GM12878 (cell line): ENCODE measurements around the gene PROSER2. TPM values are rescaled to one million over a fixed set of nuclear protein-coding genes. Genes with fewer than 3 reads are reported as not detected.

ENCODE experiments used
- ATAC-seq: fragments of 200-7000 bp; cut with Tn5 transposase; 3 replicates; pipeline ENCODE4 v1.9.1; 2020; ENCODE audit warnings: mild to moderate bottlenecking, moderate library complexity
- BruUV-seq: library from RNA; stranded (reverse); fragments of 400-500 nt; replicated peaks from 2 replicates; lab custom pipeline; 2021; lab: Mats Ljungman, UMichigan
- CTCF ChIA-PET: fragments of 300-600 bp; sonication (Branson Sonifier 250); formaldehyde crosslinking; extraction: SDS; loops from one replicate; lab custom pipeline; 2021; ENCODE audit warnings: inconsistent platforms; lab: Yijun Ruan, JAX
- POLR2A ChIA-PET: fragments of 350-600 bp; formaldehyde crosslinking; extraction: SDS; loops from one replicate; lab custom pipeline; 2021; ENCODE audit warnings: inconsistent platforms; lab: Charles Lee
- RAD21 ChIA-PET: fragments of 300-600 bp; sonication (Branson Sonifier 250); formaldehyde crosslinking; loops from one replicate; lab custom pipeline; 2023; ENCODE audit warnings: antibody characterized with exemption; ENCODE audit not compliant: unreplicated experiment; lab: Charles Lee
- SMC1A ChIA-PET: fragments of 300-600 bp; sonication (Branson Sonifier 250); formaldehyde crosslinking; loops from one replicate; lab custom pipeline; 2023; ENCODE audit not compliant: unreplicated experiment, uncharacterized antibody; lab: Charles Lee
- DNase-seq: peaks from one replicate; pipeline ENCODE4 v3.0.0-alpha.2; 2011; ENCODE audit warnings: low read depth, low spot score
- FAIRE-seq: peaks from 3 replicates; lab custom pipeline; 2011; peaks lifted over from hg19 to GRCh38; lab: Jason Lieb, UNC
- H2AFZ ChIP-seq: 2 replicates; pipeline ENCODE4 v1.6.0; 2011; ENCODE audit warnings: low read depth, low read length, control low read depth; ENCODE audit not compliant: control insufficient read depth
- H3K27ac ChIP-seq: 2 replicates; pipeline ENCODE4 v1.5.1; 2011; ENCODE audit warnings: control low read depth; ENCODE audit not compliant: control insufficient read depth, insufficient read depth
- H3K27me3 ChIP-seq, 2 experiments: replicated peaks in 1 of 2; 2 replicates each; pipeline versions ENCODE4 v1.6.0 to v1.6.1; 2011; ENCODE audit warnings: low read length in 1 of 2; ENCODE audit not compliant: control insufficient read depth in 2 of 2, insufficient read depth in 2 of 2
- H3K36me3 ChIP-seq, 2 experiments: 2 replicates each; pipeline ENCODE4 v1.5.1; 2011; ENCODE audit warnings: low read length in 1 of 2; ENCODE audit not compliant: control insufficient read depth in 2 of 2, insufficient read depth in 2 of 2
- H3K4me1 ChIP-seq: 2 replicates; pipeline ENCODE4 v1.6.1; 2011; ENCODE audit warnings: mild to moderate bottlenecking, low read length, moderate library complexity, mixed read lengths; ENCODE audit not compliant: control insufficient read depth, insufficient read depth
- H3K4me2 ChIP-seq: 2 replicates; pipeline ENCODE4 v1.6.0; 2011; ENCODE audit warnings: control low read depth; ENCODE audit not compliant: control insufficient read depth, insufficient read depth
- H3K4me3 ChIP-seq: fragments of 200-600 bp; sonication (generic); 2 replicates; pipeline ENCODE4 v1.5.1; 2016
- H3K79me2 ChIP-seq: 2 replicates; pipeline ENCODE4 v1.6.0; 2011; ENCODE audit warnings: low read length; ENCODE audit not compliant: control insufficient read depth, insufficient read depth
- H3K9ac ChIP-seq: 2 replicates; pipeline ENCODE4 v1.8.0; 2011; ENCODE audit warnings: low read length, control low read depth, mixed read lengths; ENCODE audit not compliant: control insufficient read depth, insufficient read depth
- H3K9me3 ChIP-seq: replicated peaks from 3 replicates; pipeline ENCODE4 v1.5.1; 2011; ENCODE audit warnings: mild to moderate bottlenecking, low read length; ENCODE audit not compliant: control insufficient read depth, insufficient read depth
- H4K20me1 ChIP-seq: 2 replicates; pipeline ENCODE4 v1.6.0; 2011; ENCODE audit not compliant: control insufficient read depth, insufficient read depth
- GABPA ChIP-seq: IDR thresholded peaks from 2 replicates; pipeline ENCODE4 v1.6.1; 2014; ENCODE audit warnings: antibody characterized with exemption, low read depth, mild to moderate bottlenecking, inconsistent platforms
- HDGF ChIP-seq: fragments of 450-650 bp; IDR thresholded peaks from 2 replicates; pipeline ENCODE4 v1.6.1; 2016; ENCODE audit warnings: antibody characterized with exemption
- NFXL1 ChIP-seq: fragments of 450-650 bp; IDR thresholded peaks from 2 replicates; pipeline ENCODE4 v1.6.1; 2017; ENCODE audit warnings: antibody characterized with exemption, mild to moderate bottlenecking, borderline replicate concordance
- PAX8 ChIP-seq: fragments of 450-650 bp; IDR thresholded peaks from 2 replicates; pipeline ENCODE4 v1.6.1; 2017; ENCODE audit warnings: mild to moderate bottlenecking, moderate library complexity
- RCOR1 ChIP-seq: conservative IDR thresholded peaks from 2 replicates; pipeline ENCODE4 v1.6.1; 2012; ENCODE audit warnings: low read depth, low read length, improper control_type of control experiment
- SIN3A ChIP-seq: IDR thresholded peaks from 2 replicates; pipeline ENCODE4 v1.6.1; 2012; ENCODE audit warnings: low read depth, low read length, improper control_type of control experiment
- SMC3 ChIP-seq: IDR thresholded peaks from 2 replicates; pipeline ENCODE4 v1.6.1; 2011; ENCODE audit warnings: low read length, improper control_type of control experiment, borderline replicate concordance
- SUPT20H ChIP-seq: IDR thresholded peaks from 2 replicates; pipeline ENCODE4 v1.6.1; 2011; ENCODE audit warnings: low read depth, mild to moderate bottlenecking, low read length, moderate library complexity, borderline replicate concordance; ENCODE audit not compliant: control insufficient read depth
- WGBS: methylation state at CpG from one replicate; pipeline ENCODE4 v1.1.6; 2016; ENCODE audit warnings: low lambda C conversion rate; ENCODE audit not compliant: insufficient replicate concordance, insufficient coverage; ENCODE audit errors: missing lambda C conversion rate; 5-methylcytosine and 5-hydroxymethylcytosine counted together
- in situ Hi-C: fragments of 300-500 bp; cut with MboI; formaldehyde crosslinking; loops from 9 replicates; pipeline ENCODE4 v1.14.3; 2018; ENCODE audit warnings: mixed read lengths
- intact Hi-C: fragments of 100-400 bp; cut with micrococcal nuclease; formaldehyde crosslinking; loops from one replicate; pipeline ENCODE4 v1.14.2; 2022; ENCODE audit not compliant: unreplicated experiment
- polyA plus RNA-seq, 11 experiments: library from polyadenylated mRNA; depleted of rRNA in 4 of 11; unstranded in 6 of 11; stranded (reverse) in 5 of 11; fragments of >200 nt; fragmentation: Nextera tagmentation in 4 of 11; fragmentation: Illumina TruSeq in 1 of 11; extraction: Ambion mirVana in 4 of 11; extraction: Trizol in 1 of 11; gene quantifications; 1 replicate in 1 of 11; 2 replicates in 10 of 11; pipeline versions ENCODE4 v1.2.1 to v1.2.3, GENCODE V29; 2011 to 2016; ENCODE audit warnings: inconsistent platforms in 2 of 11, missing spikeins in 2 of 11, low read depth in 1 of 11
- total RNA-seq, 4 experiments: library from RNA; depleted of rRNA in 3 of 4; stranded (reverse); fragments of >200 nt in 3 of 4; fragmentation: Illumina TruSeq in 1 of 4; extraction: Trizol in 1 of 4; gene quantifications; 2 replicates each; pipeline versions ENCODE4 v1.2.1 to v1.2.3, GENCODE V29; 2013 to 2021
- TF ChIP-seq, protein P1 (sequence below): fragments of 450-650 bp; IDR thresholded peaks from 2 replicates; pipeline ENCODE4 v1.6.1; 2016; ENCODE audit warnings: mild to moderate bottlenecking, moderate library complexity, borderline replicate concordance
- TF ChIP-seq, protein P2 (sequence below): IDR thresholded peaks from 2 replicates; pipeline ENCODE4 v1.6.1; 2011; ENCODE audit warnings: low read depth, mild to moderate bottlenecking, low read length, moderate library complexity, borderline replicate concordance; ENCODE audit errors: extremely low read depth
- TF ChIP-seq, protein P3 (sequence below): fragments of 450-650 bp; IDR thresholded peaks from 2 replicates; pipeline ENCODE4 v1.6.1; 2018; ENCODE audit warnings: borderline replicate concordance, mild to moderate bottlenecking; ENCODE audit not compliant: partially characterized antibody
- TF ChIP-seq, protein P4 (sequence below): fragments of 150-350 bp; IDR thresholded peaks from 2 replicates; pipeline ENCODE4 v1.6.1; 2016; ENCODE audit warnings: low read depth, low read length

Gene PROSER2
- total and polyA plus RNA-seq, 10 of the 15 experiments (the other 5 are each of a cell fraction or from before 2014, with no cell fraction given) = 0.04 to 0.25 (median 0.07) TPM; not detected in 6

DNA sequence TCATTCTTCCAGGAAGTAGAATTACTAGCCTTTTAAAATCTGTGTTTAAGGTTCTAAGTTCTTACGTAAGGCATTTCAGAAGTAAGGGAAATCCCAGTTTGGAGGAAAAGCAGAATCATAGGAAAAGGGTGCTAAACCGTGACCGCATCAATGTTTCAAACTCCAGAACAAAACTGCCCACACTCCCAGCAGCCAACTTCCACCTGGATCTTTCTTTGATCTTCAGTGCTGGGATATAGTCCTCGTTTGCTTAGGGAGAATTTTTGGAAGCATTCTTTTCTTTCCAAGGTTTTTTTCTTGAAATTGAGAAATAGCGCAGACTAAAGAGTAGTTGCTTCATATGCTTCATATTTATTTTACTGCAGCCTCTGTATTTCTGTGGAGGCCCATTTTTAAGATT lies 8.9 kb downstream of the PROSER2 start (continued):
- TF ChIP-seq, protein P1, sequence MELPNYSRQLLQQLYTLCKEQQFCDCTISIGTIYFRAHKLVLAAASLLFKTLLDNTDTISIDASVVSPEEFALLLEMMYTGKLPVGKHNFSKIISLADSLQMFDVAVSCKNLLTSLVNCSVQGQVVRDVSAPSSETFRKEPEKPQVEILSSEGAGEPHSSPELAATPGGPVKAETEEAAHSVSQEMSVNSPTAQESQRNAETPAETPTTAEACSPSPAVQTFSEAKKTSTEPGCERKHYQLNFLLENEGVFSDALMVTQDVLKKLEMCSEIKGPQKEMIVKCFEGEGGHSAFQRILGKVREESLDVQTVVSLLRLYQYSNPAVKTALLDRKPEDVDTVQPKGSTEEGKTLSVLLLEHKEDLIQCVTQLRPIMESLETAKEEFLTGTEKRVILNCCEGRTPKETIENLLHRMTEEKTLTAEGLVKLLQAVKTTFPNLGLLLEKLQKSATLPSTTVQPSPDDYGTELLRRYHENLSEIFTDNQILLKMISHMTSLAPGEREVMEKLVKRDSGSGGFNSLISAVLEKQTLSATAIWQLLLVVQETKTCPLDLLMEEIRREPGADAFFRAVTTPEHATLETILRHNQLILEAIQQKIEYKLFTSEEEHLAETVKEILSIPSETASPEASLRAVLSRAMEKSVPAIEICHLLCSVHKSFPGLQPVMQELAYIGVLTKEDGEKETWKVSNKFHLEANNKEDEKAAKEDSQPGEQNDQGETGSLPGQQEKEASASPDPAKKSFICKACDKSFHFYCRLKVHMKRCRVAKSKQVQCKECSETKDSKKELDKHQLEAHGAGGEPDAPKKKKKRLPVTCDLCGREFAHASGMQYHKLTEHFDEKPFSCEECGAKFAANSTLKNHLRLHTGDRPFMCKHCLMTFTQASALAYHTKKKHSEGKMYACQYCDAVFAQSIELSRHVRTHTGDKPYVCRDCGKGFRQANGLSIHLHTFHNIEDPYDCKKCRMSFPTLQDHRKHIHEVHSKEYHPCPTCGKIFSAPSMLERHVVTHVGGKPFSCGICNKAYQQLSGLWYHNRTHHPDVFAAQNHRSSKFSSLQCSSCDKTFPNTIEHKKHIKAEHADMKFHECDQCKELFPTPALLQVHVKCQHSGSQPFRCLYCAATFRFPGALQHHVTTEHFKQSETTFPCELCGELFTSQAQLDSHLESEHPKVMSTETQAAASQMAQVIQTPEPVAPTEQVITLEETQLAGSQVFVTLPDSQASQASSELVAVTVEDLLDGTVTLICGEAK = no peak
- TF ChIP-seq NFXL1 (no peak), GABPA (no peak), PAX8 (no peak)

DNA sequence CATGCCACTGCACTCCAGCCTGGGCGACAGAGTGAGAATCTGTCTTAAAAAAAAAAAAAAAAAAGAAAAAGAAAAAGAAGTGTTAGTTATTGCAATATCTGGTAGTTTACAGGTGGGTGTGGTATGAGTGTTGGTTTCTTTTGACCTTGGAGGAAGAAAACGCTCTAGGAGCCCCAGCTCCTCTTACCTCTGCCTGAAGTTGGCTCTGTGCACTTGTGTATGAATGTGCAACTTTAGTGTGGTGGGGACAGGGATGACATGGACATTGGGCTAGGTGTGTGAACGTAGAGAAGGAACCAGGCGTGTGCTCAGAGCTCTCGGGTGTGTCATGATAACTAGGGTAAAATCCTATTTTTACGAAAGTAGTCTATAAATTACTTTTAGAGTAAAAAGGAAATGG lies 11.9 kb downstream of the PROSER2 start:
- intact Hi-C loops (no loop called here), in situ Hi-C loops (no loop called here)
- Histone ChIP-seq H4K20me1 (no peaks in the 10 kb centered on the region), H3K9me3 (no peaks in the 10 kb centered on the region), H3K4me3 (no peak overlapping the region), H3K36me3 (no peaks in the 10 kb centered on the region), H3K27ac (no peak overlapping the region), H3K9ac (no peak overlapping the region), H3K4me1 (no peaks in the 10 kb centered on the region), H2AFZ (no peak overlapping the region), H3K4me2 (no peak overlapping the region), H3K79me2 (no peaks in the 10 kb centered on the region), H3K27me3 (no peaks in the 10 kb centered on the region; a peak in 2 of 4 replicates)
- CTCF ChIA-PET = no interaction called here
- RAD21 ChIA-PET = no interaction called here
- no peak for ATAC-seq
- FAIRE-seq = no peak
- BruUV-seq = no TSS peak
- 42% methylated on average over 6 of the region's 6 CpGs for WGBS
- SMC1A ChIA-PET = no interaction called here
- POLR2A ChIA-PET = no interaction called here
- no peak for DNase-seq
- no peak for TF ChIP-seq HDGF
- TF ChIP-seq RCOR1 = no peak
- TF ChIP-seq SIN3A = no peak
- TF ChIP-seq, protein P2, sequence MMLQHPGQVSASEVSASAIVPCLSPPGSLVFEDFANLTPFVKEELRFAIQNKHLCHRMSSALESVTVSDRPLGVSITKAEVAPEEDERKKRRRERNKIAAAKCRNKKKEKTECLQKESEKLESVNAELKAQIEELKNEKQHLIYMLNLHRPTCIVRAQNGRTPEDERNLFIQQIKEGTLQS = no peak
- TF ChIP-seq, protein P3, sequence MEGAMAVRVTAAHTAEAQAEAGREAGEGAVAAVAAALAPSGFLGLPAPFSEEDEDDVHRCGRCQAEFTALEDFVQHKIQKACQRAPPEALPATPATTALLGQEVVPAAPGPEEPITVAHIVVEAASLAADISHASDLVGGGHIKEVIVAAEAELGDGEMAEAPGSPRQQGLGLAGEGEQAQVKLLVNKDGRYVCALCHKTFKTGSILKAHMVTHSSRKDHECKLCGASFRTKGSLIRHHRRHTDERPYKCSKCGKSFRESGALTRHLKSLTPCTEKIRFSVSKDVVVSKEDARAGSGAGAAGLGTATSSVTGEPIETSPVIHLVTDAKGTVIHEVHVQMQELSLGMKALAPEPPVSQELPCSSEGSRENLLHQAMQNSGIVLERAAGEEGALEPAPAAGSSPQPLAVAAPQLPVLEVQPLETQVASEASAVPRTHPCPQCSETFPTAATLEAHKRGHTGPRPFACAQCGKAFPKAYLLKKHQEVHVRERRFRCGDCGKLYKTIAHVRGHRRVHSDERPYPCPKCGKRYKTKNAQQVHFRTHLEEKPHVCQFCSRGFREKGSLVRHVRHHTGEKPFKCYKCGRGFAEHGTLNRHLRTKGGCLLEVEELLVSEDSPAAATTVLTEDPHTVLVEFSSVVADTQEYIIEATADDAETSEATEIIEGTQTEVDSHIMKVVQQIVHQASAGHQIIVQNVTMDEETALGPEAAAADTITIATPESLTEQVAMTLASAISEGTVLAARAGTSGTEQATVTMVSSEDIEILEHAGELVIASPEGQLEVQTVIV = no peak
- TF ChIP-seq SMC3 = no peak
- no peak for TF ChIP-seq PAX8
- no peak for TF ChIP-seq SUPT20H
- TF ChIP-seq, protein P4, sequence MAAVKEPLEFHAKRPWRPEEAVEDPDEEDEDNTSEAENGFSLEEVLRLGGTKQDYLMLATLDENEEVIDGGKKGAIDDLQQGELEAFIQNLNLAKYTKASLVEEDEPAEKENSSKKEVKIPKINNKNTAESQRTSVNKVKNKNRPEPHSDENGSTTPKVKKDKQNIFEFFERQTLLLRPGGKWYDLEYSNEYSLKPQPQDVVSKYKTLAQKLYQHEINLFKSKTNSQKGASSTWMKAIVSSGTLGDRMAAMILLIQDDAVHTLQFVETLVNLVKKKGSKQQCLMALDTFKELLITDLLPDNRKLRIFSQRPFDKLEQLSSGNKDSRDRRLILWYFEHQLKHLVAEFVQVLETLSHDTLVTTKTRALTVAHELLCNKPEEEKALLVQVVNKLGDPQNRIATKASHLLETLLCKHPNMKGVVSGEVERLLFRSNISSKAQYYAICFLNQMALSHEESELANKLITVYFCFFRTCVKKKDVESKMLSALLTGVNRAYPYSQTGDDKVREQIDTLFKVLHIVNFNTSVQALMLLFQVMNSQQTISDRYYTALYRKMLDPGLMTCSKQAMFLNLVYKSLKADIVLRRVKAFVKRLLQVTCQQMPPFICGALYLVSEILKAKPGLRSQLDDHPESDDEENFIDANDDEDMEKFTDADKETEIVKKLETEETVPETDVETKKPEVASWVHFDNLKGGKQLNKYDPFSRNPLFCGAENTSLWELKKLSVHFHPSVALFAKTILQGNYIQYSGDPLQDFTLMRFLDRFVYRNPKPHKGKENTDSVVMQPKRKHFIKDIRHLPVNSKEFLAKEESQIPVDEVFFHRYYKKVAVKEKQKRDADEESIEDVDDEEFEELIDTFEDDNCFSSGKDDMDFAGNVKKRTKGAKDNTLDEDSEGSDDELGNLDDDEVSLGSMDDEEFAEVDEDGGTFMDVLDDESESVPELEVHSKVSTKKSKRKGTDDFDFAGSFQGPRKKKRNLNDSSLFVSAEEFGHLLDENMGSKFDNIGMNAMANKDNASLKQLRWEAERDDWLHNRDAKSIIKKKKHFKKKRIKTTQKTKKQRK = no peak
